CD4-positive, alpha-beta T cell treated with Interleukin-10 for 1 hour (primary cell): ENCODE data around the gene SYNGR1.

Experiments used
- DNase-seq: peaks from one replicate; pipeline ENCODE4 v3.0.0-alpha.2; 2020

SYNGR1 gene

DNA sequence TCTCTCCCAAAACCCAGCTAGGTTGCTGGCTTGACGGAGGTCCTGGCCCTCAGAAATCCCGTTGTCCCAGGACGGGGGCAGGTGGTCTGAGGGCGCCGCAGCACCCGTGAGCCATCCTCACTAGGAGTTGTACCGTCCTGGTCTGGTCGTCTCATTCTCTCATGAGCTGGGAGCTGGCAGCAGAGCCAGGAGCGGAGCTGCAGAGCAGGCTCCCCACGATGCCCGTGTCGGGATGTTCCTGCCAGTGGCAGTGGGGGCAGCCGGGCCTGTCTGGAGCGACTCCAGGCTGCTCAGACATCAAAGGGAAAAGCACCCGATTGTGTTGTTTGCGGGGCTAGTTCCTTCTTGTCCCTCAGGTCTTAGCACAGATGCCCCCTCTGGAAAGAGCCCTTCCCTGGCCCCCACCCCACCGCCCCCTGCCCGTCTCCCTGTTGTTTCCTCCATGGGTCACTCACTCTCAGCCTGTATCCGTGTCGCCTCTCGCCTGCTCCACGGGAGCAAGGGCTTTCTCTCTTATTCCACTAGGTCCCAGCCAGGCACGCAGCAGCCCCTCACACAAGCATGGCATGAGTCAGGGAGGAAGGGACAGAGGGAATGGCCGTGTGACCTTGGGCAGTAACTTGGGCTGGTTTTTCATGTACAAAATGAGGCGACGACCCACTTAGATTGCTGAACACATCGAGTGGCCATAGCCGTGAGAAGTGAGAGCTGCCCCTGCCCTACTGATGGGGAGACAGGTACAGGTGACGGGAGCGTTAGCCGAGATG, 83.9 kb downstream of the SYNGR1 start:
- no peak for DNase-seq

DNA sequence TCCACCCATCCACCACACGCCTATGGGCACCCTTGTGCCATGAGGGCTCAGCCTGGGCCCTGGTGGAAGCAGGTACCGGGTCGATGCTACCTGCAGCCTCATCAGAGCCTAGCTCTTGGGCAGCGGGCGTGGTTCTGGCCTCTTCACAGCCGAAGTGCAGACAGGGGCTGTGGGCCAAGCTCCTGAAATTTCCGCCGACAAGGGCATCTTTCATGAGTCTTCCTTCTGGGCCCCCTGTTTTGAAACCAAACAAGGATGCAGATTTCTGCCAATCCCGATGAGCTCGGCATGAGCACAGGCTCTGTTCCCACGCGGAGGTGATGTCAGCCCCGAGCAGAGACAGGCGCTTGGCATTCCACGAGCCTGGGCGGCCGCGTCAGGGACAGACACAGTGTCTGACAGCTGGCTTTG, 84.5 kb downstream of the SYNGR1 start:
- DNase-seq = no peak

DNA sequence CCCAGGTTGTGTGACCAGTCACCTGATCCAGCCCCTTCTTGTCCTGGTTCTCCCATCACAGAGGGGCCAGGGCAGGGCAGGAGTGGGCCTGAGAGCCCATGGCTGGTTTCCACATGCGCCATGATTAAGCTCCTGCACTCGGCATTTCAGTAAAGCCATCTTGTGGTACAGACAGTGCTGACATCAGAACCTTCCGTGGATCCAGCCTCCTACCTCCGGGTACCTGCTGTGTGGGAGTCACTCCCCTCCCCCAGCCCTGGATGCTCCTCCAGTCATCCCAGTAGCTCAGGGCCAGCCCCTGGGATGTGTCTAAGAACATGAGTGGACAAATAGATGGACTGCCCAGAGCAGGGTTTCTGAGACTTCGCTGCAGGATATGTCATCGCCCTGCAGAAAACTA, 84.9 kb downstream of the SYNGR1 start:
- DNase-seq = no peak
